SW 1271 (cell line): ENCODE measurements around the gene C21orf58.

ENCODE experiments used
- DNase-seq, 2 experiments: peaks; one replicate each; lab custom pipeline; 2025; lab: John Stamatoyannopoulos, UW

The C21orf58 gene

GRCh38 chr21:46255758-46256337 is 67.8 kb downstream of the C21orf58 start:
- DNase-seq = no peak

GRCh38 chr21:46255166-46255565 is 68.5 kb downstream of the C21orf58 start:
- DNase-seq = no peak

DNA sequence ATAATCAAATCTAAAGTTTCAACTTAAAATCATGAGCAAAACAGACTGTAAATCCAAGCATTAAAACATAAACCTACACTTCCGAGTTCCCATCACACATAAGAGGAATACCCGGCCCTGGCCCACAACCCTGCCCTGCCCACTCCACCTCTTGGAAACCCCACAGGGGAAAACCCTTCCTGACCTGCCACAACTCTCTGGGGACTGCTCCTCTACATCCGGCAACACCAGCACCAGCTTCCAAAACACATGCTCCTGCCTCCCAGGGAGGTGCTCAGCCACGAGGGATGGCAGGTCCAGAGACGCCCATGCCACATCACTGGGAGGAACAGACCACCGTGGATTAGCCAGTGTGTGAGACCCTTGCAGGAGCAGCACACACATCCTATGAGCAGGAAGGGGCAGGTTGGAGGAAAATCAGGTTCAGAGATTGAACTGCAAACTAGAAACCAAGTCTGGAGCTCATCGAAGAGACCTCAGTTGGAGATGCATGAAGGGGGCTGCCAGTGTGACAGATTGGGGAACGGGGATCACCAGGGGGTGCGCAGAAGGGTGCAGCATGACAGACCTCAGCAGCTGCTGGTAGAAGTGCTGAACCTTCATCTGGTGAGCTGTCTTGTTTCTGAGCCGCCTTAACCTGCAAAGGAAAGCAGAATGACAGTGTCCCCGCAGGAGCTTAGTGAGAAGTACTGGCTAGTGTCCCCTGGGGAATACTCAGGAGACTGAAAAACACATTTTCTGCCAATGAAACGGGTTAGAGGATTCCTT is 69.3 kb downstream of the C21orf58 start:
- no peak for DNase-seq

DNA sequence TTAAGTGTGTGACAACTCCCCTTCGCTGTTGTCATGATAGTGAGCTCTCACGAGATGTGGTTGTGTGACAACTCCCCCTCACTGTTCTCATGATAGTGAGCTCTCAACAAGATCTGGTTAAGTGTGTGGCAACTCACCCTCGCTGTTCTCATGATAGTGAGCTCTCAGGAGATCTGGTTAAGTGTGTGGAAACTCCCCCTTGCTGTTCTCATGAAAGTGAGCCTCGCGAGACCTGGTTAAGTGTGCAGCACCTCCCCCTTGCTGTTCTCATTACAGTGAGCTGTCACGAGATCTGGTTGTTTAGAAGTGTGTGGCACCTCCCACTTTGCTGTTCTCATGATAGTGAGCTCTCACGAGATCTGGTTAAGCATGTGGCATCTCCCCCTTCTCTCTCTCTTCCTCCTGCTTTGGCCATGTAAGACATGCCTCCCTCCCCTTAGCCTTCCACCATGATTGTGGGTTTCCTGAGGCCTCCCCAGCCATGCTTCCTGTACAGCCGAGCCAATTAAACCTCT is 70.0 kb downstream of the C21orf58 start:
- no peak for DNase-seq

- DNase-seq = no peak
These were observed 70.8 kb downstream of the C21orf58 start for GRCh38 chr21:46252840-46253239.
